Measurements from ENCODE around the gene CEP85.
"Not testable (repeated sequence)": the region's sequence is repeated elsewhere in the genome, so short reads cannot be mapped to it uniquely, and the experiment has no call there.

Gene CEP85

DNA sequence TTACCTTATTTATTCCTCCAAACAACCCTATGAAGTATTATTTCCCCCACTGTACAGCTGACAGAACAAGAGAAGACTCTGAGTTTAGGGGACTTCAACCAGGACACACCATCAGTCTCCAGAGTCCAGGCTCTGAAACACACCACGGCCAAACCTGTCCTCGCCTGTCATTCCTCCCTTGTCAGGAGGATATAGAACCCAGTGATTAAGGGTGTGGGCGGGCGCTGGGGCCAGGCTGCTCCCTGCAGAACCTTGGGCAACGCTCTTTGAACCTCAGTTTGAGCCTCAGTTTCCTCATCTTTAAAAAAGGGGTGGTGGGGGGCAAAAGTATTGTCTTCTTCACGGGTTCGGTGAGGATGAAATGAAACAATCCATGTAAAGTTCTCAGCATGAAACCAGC, 9.4 kb upstream of the CEP85 start:
- DNase-seq = no peak

DNA sequence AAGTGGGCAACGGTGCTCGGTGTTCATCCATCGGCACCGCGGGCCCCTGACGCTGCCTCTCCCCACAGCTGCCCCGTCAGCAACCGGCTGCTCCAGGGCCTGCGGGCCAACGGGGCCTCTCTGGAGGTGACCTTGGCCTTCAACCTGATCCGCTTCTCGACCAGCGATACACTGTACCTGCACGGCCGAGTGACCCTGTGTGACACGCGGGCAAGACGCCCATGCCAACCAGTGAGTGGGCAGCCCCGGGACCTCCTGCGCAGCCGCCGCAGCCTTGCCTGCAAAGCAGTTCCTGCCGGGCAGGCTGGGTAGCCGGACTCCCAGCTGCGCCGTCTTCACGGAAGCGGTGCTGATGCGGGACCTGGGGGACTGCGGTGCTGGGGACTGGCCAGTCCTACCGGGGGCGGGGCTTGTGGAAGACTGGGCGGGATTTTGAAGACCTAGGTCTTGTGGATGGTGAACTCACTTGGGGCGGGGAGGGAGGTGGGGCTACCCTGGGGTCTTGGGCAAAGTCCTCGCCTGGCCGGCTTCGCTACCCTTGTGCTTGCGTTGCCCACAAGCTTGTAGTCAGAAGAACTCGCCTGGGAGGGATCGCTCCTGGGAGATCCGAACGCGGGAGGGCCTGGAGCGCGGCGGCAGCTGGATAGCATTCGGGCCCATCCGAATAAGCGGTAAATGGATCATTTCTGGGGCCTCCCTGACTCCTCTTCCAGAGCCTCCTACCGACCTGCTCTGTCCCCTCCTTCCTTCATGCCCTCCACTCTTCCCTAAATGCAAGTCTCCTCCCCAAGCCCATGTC, 8.8 kb upstream of the CEP85 start:
- peak; percentile 68 for DNase-seq

DNA sequence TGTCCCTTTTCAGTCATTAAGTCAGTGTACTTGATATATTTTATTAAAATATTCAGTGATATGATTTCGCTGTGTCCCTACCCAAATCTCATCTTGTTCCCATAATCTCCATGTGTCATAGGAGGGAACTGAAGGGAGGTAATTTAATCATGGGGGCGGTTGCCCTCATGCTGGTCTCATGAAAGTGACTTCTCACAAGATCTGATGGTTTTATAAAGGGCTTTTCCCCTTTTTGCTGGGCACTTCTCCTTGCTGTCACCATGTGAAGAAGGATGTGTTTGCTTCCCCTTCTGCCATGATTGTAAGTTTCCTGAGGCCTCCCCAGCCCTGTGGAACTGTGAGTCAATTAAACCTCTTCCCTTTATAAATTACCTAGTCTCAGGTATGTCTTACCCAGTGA, 3.3 kb upstream of the CEP85 start:
- not testable (repeated sequence) for DNase-seq

DNA sequence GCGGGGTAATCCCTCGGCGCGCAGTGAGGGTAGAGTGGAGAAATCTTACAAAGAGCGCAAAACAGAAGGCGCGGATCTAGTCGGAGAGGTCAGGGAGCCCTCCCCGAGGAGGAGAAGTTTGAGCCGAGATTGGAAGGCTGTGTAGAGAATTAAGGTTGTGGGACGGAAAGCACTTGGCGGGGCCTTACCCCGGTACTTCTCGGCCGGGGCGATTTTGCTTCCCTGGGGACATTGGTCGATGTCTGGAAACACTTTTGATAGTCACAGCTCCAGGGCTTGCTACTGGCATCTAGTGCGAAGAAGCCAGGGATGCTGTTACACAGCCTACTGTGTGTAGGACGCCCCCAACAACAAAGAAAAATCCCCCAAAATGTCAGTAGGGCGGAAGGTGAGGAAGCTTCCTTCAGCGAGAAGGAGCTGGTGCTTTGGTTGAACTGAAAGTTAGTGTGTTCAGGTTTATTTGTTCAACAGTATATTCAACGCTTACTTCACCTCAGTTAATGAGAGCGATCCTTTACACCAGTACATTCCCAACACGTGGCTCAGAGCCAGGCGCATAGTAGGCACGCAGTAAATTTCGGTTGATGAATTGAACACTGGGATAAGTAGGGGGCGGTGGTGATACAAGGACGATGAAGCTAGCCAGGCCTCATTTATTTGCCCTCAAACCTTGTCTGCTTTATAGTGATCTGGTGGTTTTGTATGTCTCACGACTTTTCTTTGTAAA, 807 bp downstream of the CEP85 start:
- peak; percentile 8 for DNase-seq

DNA sequence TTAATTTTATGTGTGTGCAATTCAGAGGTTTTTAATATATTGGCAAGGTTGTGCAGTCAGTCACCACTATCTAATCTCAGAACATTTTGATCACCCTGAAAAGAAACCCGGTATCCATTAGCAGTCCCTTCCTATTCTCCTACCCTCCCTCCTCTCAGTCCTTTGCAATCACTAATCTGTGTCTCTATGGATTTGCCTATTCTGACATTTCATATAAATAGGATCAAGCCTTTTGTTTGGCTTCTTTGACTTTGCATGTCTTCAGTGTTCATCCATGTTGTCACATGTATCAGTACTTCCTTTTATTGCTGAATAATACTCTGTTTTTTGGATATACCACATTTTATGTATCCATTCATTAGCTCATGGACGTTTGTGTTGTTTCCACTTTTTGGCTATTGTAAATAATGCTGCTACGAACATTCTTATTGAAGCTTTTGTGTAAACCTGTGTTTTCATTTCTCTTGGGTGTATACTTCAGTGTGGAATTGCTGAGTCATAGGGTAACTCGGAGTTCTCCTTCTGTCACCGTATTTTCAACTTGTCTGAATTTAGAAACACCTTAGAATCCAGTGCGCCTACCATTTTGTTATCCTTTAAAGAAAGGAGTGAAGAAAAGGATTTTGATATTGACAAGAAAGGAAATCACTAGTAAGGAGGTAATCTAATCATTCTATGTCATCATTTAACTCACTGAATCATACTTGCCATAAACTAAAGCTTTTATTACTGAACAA, 3.4 kb downstream of the CEP85 start:
- no peak for DNase-seq

- no peak for DNase-seq
Measured at GRCh38 chr1:26239936-26240335, 5.9 kb downstream of the CEP85 start.

DNA sequence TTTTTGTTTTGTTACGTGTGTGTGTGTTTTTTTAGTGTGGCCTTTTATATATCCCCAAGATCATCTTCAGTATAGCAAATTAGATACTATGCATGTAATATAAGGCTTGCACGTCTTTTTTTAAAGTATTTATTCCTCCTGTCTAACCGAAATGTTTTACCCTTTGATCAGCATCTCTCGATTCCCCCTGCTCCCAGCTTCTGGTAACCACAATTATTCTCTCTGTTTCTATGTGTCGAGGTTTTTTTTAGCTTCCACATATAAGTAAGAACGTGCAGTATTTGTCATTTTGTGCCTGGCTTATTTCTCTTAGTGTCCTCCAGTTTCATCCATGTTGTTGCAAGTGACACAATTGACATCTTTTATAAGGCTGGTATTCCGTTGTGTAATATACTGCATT, 18.7 kb downstream of the CEP85 start:
- no peak for DNase-seq

DNA sequence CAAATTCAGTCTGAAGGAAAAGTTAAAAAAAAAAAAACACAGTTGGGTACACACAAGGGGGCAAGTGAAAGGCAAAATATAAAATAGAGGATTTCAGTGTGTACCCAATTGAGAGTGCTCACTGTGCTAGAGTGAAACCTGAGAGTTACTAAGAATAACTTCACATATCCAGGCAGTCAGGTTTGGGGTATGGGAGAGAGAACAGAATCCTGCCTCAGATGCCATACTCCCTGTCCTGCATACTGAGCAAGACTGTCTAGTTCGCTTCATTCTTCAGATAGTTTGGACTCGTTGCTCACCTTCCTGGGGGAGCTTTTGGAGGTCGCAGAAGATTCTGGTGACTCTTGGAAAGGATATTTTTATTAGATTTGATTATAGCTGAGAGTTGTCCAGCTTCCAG, 20.4 kb downstream of the CEP85 start:
- DNase-seq = no peak

DNA sequence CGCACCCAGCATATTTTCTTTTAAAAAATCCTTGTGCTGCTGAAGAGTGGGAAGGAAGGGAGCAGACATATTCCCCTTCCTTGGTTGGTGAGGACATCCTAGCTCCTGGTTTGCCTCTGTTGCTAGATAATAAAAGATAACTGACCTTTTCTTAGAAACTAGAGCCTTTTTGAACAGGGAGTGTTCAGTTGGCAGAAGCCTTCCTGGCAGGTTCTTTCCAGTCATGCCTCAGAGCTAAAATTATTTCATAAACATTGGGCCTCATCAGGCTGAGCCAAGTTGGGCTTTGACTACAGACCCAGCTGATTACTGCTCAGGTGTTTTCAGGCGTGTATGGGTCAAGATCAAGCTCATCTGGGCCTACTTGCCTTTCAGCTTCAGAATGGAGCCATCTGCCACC, 23.2 kb downstream of the CEP85 start:
- no peak for DNase-seq

- no peak for DNase-seq
Measured at GRCh38 chr1:26259005-26259404, 25.0 kb downstream of the CEP85 start.

GRCh38 chr1:26259578-26259977, 25.6 kb downstream of the CEP85 start:
- DNase-seq = no peak

DNA sequence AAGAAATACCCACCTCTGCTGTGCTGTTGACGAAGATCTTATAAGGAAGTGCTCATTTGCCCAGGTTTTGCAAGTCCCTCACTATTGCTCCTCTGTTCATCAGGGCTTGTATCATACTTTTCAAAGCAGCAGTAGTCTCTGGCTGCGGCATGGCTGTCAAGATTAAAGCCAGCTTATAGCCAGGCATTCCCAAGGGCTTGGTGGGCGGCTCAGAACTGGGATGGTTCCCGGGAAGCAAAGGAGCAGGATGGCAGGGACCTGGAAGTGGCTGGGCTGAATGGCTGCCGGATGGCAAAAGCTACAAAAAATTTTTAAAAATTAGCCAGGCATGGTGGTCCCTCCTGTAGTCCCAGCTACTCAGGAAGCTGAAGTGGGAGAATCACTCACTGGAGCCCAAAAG, 29.2 kb downstream of the CEP85 start:
- no peak for DNase-seq

DNA sequence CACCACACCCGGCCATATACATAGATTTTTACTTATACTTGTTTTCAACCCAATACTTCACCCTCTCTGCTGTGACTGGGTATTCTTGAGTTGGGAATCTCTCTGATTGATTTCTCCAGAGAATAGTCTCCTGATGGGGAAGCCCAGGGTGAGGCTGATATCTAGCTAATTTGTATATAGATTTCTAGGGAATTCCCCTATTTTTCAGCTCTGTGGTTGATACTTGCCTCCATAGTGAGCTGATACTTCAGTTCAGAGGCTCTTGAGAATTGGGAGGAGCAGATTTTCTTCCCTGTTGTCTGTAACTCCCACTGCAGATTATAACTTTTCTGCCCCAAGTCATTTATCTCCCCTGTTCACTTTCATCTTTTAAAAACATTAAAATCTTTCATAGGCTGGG, 31.4 kb downstream of the CEP85 start:
- no peak for DNase-seq

GRCh38 chr1:26268290-26269197, 34.5 kb downstream of the CEP85 start:
- no peak for DNase-seq

GRCh38 chr1:26269198-26269550, 35.2 kb downstream of the CEP85 start:
- DNase-seq = no peak

DNA sequence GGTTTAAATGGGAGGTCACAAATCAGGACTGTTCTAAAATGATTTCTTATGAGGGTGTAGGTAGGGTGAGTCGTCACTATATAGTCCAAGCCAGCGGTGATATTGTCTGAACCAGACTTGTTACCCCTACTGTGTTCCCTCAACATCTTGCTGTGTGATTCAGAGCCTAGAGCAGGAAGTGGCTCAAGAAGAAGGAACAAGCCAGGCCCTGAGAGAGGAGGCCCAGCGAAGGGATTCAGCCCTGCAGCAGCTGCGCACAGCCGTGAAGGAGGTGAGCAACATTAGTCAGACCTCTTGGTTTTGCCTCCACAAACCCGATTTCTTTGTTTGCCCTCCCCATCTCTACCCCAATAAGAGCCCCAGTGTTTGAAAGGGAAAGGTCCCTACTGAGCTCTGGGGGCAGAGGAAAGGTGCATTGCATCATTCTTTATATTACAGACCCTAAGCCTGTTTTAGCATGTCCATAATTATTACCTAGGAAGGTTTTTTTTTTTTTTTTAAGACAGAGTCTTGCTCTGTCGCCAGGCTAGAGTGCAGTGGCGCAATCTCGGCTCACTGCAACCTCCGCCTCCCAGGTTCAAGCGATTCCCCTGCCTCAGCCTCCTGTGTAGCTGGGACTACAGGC, 40.9 kb downstream of the CEP85 start:
- no peak for DNase-seq

DNA sequence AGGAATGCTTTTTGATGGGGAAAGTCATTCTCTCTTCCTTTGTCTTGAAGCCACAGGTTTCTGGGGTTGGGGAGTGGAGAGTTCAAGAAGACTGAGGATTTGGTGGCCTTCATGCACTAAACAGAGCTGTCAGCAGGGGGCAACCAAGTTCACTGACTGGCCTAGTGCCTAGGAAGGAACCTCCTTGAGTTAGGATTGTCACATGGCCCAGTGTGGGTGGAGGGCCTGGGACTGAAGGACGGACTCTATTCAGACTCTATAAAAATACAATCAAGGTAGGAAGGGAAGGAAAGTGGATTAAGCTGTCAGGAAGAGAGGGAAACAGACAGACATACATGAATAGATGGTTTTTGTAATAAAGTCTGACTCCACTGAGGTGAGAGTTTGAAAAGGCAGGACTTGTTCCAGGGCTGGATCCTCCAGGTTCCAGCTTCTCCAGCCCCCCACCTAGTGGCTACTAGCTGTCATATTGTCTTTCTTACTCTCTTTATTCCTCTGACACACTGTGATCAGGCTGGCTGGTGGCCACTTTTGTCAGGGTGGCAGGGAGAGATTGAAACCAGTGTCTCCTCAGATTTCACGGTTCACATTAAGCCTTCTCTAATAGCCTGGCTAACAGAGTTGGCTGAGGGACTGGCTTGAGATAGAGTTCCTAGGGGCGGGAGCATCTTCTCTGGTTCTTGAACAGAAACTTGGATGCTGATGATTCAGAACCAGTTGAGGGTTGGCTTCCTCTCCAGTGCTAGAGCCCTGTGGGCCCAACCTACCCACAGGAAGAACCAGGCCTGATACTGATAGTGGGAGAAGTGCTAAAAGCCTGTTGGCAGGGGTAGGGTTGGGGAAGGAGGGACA, 41.8 kb downstream of the CEP85 start:
- DNase-seq = peak; percentile 83

DNA sequence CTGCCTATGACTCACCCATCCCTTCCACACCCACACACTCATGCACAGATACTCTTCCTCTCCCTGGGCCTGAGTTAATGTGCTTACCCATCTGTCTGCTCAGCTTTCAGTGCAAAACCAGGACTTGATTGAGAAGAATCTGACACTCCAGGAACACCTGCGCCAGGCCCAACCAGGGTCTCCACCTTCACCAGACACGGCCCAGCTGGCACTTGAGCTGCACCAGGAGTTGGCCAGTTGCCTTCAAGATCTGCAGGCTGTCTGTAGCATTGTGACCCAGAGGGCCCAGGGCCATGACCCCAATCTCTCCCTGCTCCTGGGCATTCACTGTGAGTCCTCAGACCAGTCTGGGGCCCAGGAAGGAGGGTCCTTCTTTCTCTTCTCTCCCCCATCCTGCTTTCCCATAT, 42.4 kb downstream of the CEP85 start:
- DNase-seq = no peak

DNA sequence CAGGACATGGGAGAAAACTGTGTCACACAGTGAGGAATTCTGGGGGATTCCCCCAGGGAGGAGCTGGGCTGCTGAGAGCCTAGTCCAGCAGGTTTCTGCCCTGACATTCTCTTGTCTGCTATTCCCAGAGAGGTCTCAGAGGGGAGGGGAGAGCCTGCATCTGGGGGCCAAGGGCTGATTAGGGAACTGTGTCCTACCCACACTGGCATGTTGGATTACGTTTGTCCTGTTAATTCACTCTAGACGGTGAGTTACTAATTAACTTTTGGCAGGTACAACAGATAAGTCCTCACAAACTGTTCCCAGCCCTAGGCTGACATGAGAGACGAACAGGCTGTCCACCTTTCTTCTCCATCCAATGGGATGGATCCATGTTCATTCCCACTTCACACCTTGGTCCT, 43.3 kb downstream of the CEP85 start:
- DNase-seq = no peak

- DNase-seq = no peak
Measured at GRCh38 chr1:26277719-26278118, 43.7 kb downstream of the CEP85 start.

DNA sequence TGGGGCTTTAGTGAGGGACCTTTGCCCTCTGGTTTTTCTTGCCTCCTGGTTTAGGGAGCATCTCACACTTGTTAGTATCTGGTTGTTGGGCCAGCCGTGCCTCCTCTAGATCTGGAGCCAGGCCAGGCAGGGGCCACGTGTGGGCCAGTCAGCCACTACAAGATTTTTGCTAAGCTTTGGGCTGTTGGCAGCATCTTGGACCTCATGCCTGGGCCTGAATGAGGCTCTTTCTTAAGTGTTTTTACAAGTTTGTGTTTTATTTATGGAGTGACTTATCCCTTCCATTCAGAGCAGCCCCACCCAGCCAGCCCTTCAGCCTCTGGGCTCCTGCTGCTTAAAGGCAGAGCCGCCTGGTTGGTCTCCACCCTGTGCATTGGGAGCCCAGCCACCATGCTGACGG, 44.3 kb downstream of the CEP85 start:
- DNase-seq = no peak
